GM10248 (cell line): ENCODE measurements around the gene POMGNT1.

ENCODE experiments used
- CTCF ChIA-PET: fragments of 300-600 bp; sonication (Branson Sonifier 250); formaldehyde crosslinking; extraction: SDS; loops from one replicate; lab custom pipeline; 2021; ENCODE audit warnings: antibody characterized with exemption; lab: Yijun Ruan, JAX
- POLR2A ChIA-PET: fragments of 350-650 bp; sonication (Branson Sonifier 250); formaldehyde crosslinking; extraction: SDS; loops from one replicate; lab custom pipeline; 2020; ENCODE audit warnings: antibody characterized with exemption; lab: Yijun Ruan, JAX
- DNase-seq: peaks from one replicate; pipeline ENCODE4 v3.0.0; 2012; ENCODE audit errors: extremely low spot score
- TF ChIP-seq, protein P1 (sequence below): IDR thresholded peaks from 2 replicates; pipeline ENCODE4 v1.5.1; 2012; ENCODE audit warnings: mild to moderate bottlenecking, low read depth; ENCODE audit errors: extremely low read depth, missing control alignments, control extremely low read depth

POMGNT1 gene

DNA sequence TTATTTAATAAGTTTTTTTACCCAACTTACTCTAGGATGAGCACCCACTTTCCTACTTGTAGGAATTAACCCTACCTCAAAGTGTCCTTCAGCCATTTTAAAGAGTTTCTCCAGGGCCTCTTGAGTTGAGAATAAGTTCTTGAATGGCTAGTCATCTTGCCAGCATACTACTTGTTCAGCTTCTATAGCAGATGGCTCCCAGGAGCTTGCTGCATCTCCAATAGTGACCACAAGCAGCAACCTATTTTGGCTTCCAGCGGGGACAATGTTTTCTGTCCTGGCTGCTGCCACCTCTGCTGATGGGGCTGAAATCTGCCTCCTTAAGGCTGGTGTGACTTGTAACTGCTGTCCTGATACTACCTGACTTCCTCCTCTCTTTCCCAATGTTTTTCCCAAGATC lies 45.0 kb downstream of the POMGNT1 start:
- no peak for DNase-seq
- CTCF ChIA-PET: no interaction called here
- TF ChIP-seq, protein P1, sequence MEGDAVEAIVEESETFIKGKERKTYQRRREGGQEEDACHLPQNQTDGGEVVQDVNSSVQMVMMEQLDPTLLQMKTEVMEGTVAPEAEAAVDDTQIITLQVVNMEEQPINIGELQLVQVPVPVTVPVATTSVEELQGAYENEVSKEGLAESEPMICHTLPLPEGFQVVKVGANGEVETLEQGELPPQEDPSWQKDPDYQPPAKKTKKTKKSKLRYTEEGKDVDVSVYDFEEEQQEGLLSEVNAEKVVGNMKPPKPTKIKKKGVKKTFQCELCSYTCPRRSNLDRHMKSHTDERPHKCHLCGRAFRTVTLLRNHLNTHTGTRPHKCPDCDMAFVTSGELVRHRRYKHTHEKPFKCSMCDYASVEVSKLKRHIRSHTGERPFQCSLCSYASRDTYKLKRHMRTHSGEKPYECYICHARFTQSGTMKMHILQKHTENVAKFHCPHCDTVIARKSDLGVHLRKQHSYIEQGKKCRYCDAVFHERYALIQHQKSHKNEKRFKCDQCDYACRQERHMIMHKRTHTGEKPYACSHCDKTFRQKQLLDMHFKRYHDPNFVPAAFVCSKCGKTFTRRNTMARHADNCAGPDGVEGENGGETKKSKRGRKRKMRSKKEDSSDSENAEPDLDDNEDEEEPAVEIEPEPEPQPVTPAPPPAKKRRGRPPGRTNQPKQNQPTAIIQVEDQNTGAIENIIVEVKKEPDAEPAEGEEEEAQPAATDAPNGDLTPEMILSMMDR: no peak
- POLR2A ChIA-PET: no interaction called here

DNA sequence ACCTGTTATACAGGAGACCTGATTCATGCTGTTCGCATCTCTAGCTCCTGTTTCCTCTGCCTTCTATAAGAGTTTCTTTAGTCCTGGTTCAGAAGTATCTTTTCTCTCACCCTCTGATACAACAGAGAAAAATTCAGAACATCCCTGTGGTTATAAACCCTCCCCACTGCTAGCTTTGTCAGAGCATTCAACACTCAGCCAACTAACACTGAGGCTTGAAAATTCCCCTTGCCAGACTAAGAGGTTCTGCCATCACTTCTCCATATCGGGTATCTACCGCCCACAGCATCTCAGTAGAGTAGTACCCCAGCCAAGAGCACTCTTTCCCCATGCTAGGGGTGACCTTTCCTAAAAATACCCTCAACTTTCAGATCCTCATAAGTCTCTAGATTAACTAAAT lies 46.2 kb downstream of the POMGNT1 start:
- TF ChIP-seq, protein P1: no peak
- POLR2A ChIA-PET: no interaction called here
- CTCF ChIA-PET: interaction anchor here (0.6 to 1.2 kb wide), 3 partner anchors 10 to 72 kb away, joined by 3 read pairs; no protein-coding TSS in a partner anchor
- no peak for DNase-seq

DNA sequence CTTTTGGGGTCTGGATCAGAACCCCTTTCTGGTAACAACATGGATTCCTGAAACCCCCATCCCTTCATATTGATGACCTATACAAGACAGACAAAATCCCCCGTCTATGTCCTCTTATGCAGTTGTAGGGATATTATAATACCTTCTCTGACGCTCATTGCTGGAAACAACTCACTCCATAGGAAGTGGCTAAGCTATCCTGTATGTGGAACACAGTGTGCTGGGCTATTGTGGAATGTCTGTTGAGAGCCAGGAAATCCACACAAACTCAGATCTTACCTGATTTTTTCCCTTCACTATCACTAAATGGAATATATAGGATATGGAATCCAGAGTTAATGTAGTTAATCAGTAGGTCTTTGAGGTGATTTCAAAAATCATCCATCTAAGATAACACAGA lies 48.1 kb downstream of the POMGNT1 start:
- CTCF ChIA-PET: no interaction called here
- DNase-seq: no peak
- POLR2A ChIA-PET: no interaction called here
- TF ChIP-seq, protein P1: no peak

DNA sequence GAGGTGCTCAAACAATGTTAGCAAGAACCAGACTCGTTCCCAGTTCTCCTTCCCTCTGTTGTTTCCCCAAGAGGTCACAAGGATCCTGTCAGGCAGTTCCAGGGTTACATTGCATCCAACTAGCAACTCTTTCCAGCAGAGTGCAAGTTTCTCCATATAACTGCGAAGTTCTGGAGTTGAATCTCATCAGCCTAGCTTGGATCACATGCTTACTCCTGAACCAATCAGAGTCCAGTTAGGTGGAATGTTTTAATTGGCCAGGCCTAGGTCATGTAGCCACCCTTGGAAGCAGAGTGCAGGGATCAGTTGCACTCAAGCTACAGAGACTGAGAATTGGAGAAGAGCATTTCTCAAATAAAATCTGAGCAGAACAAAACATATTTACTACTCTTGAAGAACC lies 49.9 kb downstream of the POMGNT1 start:
- TF ChIP-seq, protein P1: no peak
- ChIA-PET POLR2A (interaction anchor here (0.7 kb wide), 1 partner anchor 20 kb away, joined by 3 read pairs; no protein-coding TSS in a partner anchor), CTCF (interaction anchor here (0.6 to 4.4 kb wide), 4 partner anchors 9 to 17 kb away, joined by 3 to 19 read pairs (median 4); no protein-coding TSS in a partner anchor)
- no peak for DNase-seq
